Fibroblast of upper back skin (primary cell): ENCODE results near the gene SMARCAD1.

Experiments
- DNase-seq: peaks from one replicate; pipeline ENCODE4 v3.0.0-alpha.2; 2013

Gene SMARCAD1

DNA sequence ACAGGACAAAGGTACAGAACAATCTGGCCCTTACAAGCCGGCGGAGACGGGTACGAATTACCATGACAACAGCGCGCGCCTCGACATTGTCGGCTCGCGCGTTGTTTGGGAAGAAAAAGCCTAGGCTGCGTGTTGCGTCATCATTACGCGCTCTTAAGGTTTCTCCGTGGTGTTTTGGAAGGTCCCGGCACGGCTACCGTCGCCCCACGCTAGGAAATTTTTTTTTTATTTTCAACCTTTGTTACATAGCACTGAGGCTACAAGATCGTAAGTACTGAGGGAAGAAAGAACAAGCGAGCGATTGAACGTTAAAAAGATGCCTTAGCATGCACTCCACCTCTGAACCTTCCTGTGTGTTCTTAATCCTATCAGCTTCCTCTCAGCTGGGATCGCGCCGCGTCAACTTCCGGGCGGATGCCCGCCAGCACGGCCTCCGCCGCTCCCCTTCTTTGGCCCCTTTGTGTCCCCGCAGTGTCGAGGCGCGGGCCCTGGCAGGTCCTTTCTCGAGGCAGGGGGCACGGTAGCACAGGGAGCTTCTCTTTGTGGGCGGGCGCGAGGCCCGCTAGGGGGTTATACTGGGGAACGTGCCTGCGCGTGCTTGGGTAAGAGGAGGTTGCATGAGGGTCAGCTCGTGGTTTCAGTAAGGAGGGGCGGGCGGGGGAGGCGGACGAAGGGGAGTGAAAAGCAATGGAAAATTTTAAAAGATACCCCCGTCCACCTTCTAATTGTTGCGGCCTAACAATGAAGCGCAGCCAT is at the start of gene SMARCAD1:
Gene SMARCAD1, plus strand, starts transcription at position 397 of the 756 bp plus-strand sequence. CDS start 530 bp downstream, outside the sequence.
- peak; percentile 95 for DNase-seq

- DNase-seq: no peak
Observed at GRCh38 chr4:94158883-94159282, 48.8 kb upstream of the SMARCAD1 start.

DNA sequence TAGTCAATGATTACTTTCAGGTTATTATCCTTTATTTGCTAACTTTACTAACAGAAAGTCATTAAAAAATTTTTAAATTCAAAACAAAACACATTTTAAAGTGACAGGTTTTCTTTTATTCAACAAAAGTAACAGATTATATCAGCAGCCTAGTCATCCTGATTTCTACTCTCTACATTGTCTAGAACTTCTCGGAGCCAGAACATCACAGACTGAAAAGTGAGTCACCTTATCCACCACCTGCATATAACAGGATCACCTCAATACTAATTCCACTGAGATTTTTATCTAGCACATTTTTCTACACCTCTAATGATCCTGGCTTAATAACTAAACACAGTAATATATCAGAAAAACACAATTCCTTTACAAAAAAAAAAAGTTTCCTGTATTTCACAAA is 47.9 kb upstream of the SMARCAD1 start:
- DNase-seq: no peak

DNA sequence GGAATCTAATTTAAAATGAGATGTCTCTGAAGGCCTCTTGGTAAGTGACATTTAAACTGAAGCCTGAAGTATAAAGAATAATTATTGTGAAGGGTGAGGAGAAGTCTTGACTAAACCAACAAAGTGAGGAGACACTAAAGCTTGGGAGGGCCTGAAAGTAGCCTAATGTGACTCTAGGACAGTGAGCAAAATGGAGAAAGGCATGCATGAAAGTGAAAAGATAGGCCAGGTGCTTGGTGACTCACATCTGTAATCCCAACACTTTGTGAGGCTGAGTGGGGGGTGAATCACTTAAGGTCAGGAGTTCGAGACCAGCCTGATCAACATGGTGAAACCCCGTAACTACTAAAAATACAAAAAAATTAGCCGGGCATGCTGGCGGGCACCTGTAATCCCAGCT is 46.9 kb upstream of the SMARCAD1 start:
- DNase-seq: no peak

DNA sequence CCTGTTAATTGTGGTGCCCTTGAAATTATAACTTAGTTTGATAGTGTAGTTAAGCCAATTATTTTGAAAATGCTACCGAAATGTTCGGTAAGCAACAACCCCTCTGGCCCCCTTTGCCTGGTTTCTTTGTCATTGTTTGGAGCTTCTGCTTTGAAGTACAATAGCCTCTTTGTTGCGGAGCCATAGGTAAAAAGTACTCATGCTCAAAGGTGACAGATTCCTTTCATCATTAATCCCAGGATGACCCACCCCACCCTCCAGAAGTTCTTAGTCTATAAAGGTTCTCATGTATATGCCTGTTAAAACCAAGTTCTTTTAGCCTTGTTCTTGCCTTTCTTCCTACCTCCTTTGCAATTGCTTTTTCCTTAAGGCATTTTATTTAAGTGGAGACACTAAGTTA is 42.4 kb upstream of the SMARCAD1 start:
- DNase-seq: no peak

- DNase-seq: no peak
Observed at GRCh38 chr4:94168321-94168720, 39.3 kb upstream of the SMARCAD1 start.

DNA sequence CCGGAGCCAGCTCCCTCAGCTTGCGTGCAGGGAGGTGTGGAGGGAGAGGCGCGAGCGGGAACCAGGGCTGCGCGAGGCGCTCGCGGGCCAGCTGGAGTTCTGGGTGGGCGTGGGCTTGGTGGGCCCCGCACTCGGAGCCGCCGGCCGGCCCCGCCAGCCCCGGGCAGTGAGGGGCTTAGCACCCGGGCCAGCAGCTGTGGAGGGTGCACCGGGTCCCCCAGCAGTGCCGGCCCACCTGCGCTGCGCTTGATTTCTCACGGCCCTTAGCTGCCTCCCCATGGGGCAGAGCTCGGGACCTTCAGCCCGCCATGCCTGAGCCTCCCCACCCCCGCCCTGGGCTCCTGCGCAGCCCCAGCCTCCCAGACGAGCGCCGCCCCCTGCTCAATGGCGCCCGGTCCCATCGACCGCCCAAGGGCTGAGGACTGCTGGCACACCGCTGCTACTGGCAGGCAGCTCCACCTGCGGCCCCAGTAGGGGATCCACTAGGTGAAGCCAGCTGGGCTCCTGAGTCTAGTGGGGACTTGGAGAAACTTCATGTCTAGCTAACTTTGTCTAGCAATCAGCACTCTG is 37.8 kb upstream of the SMARCAD1 start:
- DNase-seq: no peak

GRCh38 chr4:94171616-94172015 is 36.0 kb upstream of the SMARCAD1 start:
- DNase-seq: no peak

DNA sequence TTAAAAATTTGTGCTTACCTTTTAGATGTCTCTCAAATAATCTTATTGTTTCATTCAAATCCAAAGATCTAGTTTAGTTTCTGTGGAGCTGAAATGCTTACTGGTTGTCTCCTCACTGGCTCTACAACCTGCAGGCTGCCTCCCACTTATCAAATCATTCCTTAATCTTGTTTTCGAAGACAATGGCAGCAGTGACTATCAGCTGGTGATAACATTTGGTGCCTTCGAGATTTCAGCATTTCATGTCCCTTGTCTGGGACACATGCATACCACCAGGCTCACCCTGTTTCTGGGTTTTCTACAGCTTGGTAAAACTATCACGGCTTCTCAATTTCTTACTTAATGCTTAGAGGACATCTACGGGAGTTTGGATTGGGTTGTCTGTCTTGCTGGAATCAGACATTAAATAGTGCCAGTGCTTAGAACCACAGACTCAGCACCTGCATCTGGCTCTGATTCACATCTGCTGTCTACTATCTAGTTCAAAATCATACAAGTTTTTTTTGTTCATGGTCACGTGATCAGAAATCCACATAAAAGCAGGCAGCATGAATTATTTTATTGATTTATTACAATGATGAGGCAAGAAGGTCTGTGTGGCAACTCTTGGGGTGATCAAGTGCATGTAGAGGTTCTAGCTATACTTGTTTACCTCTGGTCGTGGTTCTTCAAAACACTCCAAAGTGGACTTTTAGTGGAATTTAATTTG is 32.0 kb upstream of the SMARCAD1 start:
- DNase-seq: no peak

- DNase-seq: no peak
Observed at GRCh38 chr4:94177822-94178221, 29.8 kb upstream of the SMARCAD1 start.

GRCh38 chr4:94181815-94182214 is 25.9 kb upstream of the SMARCAD1 start:
- no peak for DNase-seq

DNA sequence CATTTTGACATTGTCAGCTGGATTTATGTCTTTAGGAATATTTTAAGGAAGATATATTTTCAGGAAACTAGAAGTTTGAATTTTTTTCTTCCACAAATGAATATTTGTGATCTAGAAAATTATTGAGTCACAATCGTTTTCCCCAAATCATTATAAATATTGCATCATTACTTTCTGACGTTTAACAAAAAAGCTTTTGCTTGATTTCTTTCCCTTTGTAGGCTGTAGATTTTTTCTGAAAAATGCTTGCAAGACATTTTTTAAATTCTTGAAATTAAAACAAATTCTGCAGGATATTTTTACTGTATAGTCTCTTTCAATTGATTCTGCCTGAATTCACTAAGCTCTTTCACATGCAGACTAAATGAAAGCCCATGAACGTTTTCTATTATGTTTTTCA is 4.9 kb upstream of the SMARCAD1 start:
- no peak for DNase-seq

DNA sequence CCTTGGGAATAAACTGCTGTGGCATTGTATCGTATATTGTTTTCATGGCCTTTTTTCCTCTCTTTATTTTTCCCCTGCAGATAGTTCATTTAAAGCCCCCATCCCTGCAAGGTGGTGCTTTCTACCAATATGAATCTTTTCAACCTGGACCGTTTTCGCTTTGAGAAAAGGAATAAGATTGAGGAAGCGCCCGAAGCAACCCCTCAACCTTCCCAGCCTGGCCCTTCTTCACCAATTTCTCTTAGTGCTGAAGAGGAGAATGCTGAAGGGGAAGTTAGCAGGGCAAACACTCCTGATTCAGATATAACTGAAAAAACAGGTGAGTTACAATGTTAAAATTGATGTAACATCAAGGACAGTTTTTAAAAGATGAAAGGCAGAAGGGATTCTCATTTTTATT is 601 bp downstream of the SMARCAD1 start:
- DNase-seq: no peak

DNA sequence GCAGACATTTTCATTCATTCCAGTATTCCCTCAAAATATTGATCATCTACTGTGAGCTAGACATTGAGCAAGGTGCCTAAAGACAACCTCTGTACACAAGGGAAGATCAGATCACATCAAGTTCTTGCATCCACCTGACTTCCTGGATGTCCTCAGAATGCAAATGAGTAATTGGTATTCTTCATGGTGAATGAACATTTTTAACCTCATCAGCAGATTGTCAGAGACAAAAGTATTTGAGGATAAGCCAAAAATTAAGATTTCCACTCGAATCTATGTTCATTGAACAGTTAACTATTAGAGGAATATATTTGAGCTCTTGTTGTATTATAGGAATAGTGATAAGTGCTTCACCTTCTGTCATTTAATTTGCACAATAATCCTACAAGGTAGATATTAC is 1.3 kb downstream of the SMARCAD1 start:
- DNase-seq: no peak

- no peak for DNase-seq
Observed at GRCh38 chr4:94211861-94212260, 4.2 kb downstream of the SMARCAD1 start.

DNA sequence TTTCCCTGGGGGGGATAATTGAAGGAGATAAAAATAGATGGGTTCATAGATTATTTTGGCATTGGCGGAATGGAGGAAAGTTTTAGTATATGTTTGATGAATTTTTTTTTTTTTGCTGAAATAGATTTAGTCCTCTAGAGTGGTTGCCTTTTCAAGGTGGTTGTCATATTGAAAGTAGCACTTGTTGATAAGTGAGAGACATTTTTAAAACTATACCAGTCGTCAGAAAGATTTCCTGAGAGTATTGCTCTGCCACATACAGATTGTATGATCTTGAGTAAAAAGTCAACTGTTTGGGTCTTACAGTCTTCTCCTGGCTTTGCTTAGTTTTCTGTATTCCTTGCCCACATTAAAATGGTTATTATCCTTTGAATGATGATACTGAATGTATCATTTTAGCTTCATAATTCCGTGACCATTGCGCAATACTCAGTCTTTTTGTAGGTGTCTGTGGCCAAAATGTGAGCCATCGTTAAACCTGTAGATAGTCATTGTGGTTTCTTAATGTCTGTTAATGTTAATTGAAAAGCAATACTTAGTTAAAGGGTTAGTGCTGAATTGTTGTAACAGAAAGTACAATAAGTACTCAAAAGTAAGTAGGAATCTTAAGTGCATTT is 7.1 kb downstream of the SMARCAD1 start:
- no peak for DNase-seq

- no peak for DNase-seq
Observed at GRCh38 chr4:94216394-94216793, 8.7 kb downstream of the SMARCAD1 start.

- peak; percentile 14 for DNase-seq
Observed at GRCh38 chr4:94219402-94219801, 11.7 kb downstream of the SMARCAD1 start.

GRCh38 chr4:94221916-94222315 is 14.3 kb downstream of the SMARCAD1 start:
- DNase-seq: no peak

DNA sequence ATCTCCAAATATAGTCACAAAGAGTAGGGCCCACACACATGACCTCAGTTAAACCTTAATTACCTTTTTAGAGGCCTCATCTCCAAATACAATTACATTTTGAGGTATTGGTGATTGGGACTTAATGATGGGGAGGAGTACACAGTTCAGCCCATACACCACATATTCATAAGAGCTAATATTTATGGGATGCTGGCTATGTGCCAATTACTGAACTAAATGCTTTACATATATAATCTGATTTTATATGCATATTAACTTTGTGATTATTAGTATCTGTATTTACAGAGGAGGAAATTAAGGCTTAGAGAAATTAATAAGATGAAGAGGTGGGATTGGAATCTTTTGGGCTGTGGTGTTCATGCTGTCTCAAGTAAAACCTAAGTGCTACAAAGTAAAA is 17.8 kb downstream of the SMARCAD1 start:
- no peak for DNase-seq

GRCh38 chr4:94226763-94227162 is 19.1 kb downstream of the SMARCAD1 start:
- no peak for DNase-seq

DNA sequence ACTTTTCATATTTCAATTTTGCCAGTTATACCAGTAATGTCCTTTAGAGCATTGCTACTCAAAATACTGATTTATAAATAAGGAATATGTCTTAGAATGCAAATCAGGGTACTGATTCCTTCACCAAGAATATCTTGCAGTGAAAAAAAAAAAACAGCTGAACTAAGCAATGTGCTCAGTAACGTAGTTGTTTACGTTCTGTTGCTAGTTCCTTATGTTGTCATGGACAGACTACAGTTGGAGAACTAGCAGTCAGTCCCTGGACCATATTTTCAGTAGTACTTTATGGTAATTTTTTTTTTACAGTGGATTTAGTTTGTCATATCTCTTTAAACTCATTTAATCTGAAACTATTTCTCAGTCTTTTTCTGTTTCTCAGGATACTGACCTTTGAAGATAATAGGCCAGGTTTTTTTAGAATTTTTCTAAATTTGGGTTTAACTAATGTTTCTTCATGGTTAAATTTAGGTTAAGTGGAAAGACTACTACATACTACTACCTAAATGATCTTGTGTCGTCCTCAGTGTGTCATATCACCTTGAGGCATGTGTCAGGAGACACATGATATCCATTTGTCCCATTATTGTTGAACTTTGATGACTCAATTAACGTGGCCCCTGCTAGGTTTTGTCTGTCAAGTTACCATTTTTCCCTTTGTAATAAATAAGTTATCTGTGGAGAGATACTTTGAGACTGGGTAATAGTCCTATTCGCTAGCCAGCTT is 21.0 kb downstream of the SMARCAD1 start:
- no peak for DNase-seq

- DNase-seq: no peak
Observed at GRCh38 chr4:94232519-94232918, 24.9 kb downstream of the SMARCAD1 start.
